HEK293T (cell line): ENCODE data around the gene FILIP1.

ENCODE experiments used
- ARNT ChIP-seq: fragments of 450-650 bp; IDR thresholded peaks from 2 replicates; pipeline ENCODE4 v1.6.1; 2017; ENCODE audit warnings: mild to moderate bottlenecking
- BHLHE40 ChIP-seq: fragments of 450-650 bp; IDR thresholded peaks from 2 replicates; pipeline ENCODE4 v1.6.1; 2016; ENCODE audit warnings: mild to moderate bottlenecking, moderate library complexity, borderline replicate concordance
- ELF4 ChIP-seq: fragments of 450-650 bp; IDR thresholded peaks from 2 replicates; pipeline ENCODE4 v1.6.1; 2017; ENCODE audit warnings: antibody characterized with exemption
- FOXA1 ChIP-seq: fragments of 450-650 bp; IDR thresholded peaks from 2 replicates; pipeline ENCODE4 v1.6.1; 2016; ENCODE audit warnings: mild to moderate bottlenecking
- FOXK2 ChIP-seq: fragments of 450-650 bp; IDR thresholded peaks from 2 replicates; pipeline ENCODE4 v1.6.1; 2016; ENCODE audit warnings: mild to moderate bottlenecking
- FOXM1 ChIP-seq: fragments of 450-650 bp; IDR thresholded peaks from 2 replicates; pipeline ENCODE4 v1.6.1; 2017; ENCODE audit warnings: mild to moderate bottlenecking, borderline replicate concordance
- HDGF ChIP-seq: fragments of 450-650 bp; IDR thresholded peaks from 2 replicates; pipeline ENCODE4 v1.6.1; 2017; ENCODE audit warnings: antibody characterized with exemption, borderline replicate concordance
- NFRKB ChIP-seq: fragments of 450-650 bp; IDR thresholded peaks from 2 replicates; pipeline ENCODE4 v1.6.1; 2016; ENCODE audit warnings: mild to moderate bottlenecking, moderate library complexity
- SP1 ChIP-seq: fragments of 450-650 bp; IDR thresholded peaks from 2 replicates; pipeline ENCODE4 v1.6.1; 2017
- TARDBP ChIP-seq: fragments of 450-650 bp; IDR thresholded peaks from 2 replicates; pipeline ENCODE4 v1.6.1; 2016
- TF ChIP-seq, protein P1 (sequence below): fragments of 450-650 bp; IDR thresholded peaks from 2 replicates; pipeline ENCODE4 v1.6.1; 2016

- TF ChIP-seq TARDBP (no peak), SP1 (no peak), FOXM1 (no peak), ELF4 (no peak), FOXA1 (no peak), FOXK2 (no peak), BHLHE40 (no peak), HDGF (no peak), NFRKB (no peak), ARNT (no peak)
- TF ChIP-seq, protein P1, sequence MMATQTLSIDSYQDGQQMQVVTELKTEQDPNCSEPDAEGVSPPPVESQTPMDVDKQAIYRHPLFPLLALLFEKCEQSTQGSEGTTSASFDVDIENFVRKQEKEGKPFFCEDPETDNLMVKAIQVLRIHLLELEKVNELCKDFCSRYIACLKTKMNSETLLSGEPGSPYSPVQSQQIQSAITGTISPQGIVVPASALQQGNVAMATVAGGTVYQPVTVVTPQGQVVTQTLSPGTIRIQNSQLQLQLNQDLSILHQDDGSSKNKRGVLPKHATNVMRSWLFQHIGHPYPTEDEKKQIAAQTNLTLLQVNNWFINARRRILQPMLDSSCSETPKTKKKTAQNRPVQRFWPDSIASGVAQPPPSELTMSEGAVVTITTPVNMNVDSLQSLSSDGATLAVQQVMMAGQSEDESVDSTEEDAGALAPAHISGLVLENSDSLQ, result no peak
These were observed 9.1 kb downstream of the FILIP1 start for GRCh38 chr6:75484535-75484934.
